Stimulated activated CD8-positive, alpha-beta memory T cell treated with anti-CD3 and anti-CD28 coated beads, Interleukin-7, amount 100 ng/mL, for 1 hour (primary cell): ENCODE data around the gene POLDIP2.

Source experiments
- DNase-seq, 2 donors: peaks; one replicate each; pipeline ENCODE4 v3.0.0-alpha.2; 2020; ENCODE audit warnings: low read depth in 2 of 2

POLDIP2 gene

GRCh38 chr17:28390563-28390962 is 33.2 kb upstream of the POLDIP2 start:
- no peak for DNase-seq

GRCh38 chr17:28390141-28390540 is 32.8 kb upstream of the POLDIP2 start:
- DNase-seq, result no peak

GRCh38 chr17:28388106-28388505 is 30.8 kb upstream of the POLDIP2 start:
- DNase-seq, result no peak

- DNase-seq, result no peak
These were observed 29.1 kb upstream of the POLDIP2 start for GRCh38 chr17:28386391-28386790.

GRCh38 chr17:28385406-28385805 is 28.1 kb upstream of the POLDIP2 start:
- no peak for DNase-seq

GRCh38 chr17:28385037-28385400 is 27.7 kb upstream of the POLDIP2 start:
- no peak for DNase-seq

- no peak for DNase-seq
These were observed 27.1 kb upstream of the POLDIP2 start for GRCh38 chr17:28384281-28385036.

- DNase-seq, result no peak
These were observed 24.0 kb upstream of the POLDIP2 start for GRCh38 chr17:28381141-28381825.

GRCh38 chr17:28379814-28380801 is 22.8 kb upstream of the POLDIP2 start:
- DNase-seq, result no peak

GRCh38 chr17:28372945-28373274 is 15.6 kb upstream of the POLDIP2 start:
- DNase-seq, result no peak

- DNase-seq, result no peak
These were observed 15.0 kb upstream of the POLDIP2 start for GRCh38 chr17:28372203-28372944.

GRCh38 chr17:28371245-28372202 is 14.2 kb upstream of the POLDIP2 start, which contains the start of gene SARM1:
Gene SARM1 (plus strand): TSS chr17:28371694. CDS start chr17:28372033, 339 bp downstream.
- DNase-seq, result peak; percentile 53 to 58

GRCh38 chr17:28370744-28371103 is 13.4 kb upstream of the POLDIP2 start:
- no peak for DNase-seq

- DNase-seq, result no peak
These were observed 12.9 kb upstream of the POLDIP2 start, which contains the start of gene VTN for GRCh38 chr17:28370035-28370743. Gene VTN (minus strand): TSS chr17:28370307. CDS start chr17:28370203, 104 bp downstream.

- DNase-seq, result no peak
These were observed 12.3 kb upstream of the POLDIP2 start for GRCh38 chr17:28369684-28370034.

GRCh38 chr17:28368915-28369683 is 11.8 kb upstream of the POLDIP2 start:
- DNase-seq, result no peak

- no peak for DNase-seq
These were observed 11.0 kb upstream of the POLDIP2 start for GRCh38 chr17:28368306-28368831.

- no peak for DNase-seq
These were observed 10.4 kb upstream of the POLDIP2 start for GRCh38 chr17:28367641-28368305.
